Activated CD4-positive, alpha-beta T cell treated with anti-CD3 and anti-CD28 coated beads for 36 hours (primary cell): Measurements from ENCODE around the gene CRISPLD2. TPM values are rescaled to one million over a fixed set of nuclear protein-coding genes. Genes with fewer than 3 reads are reported as not detected.

Experiments
- ATAC-seq: fragments of 200-7000 bp; cut with Tn5 transposase; one replicate; pipeline ENCODE4 v1.10.0; 2021; ENCODE audit warnings: mild to moderate bottlenecking, moderate library complexity
- CTCF ChIA-PET: fragments of 350-600 bp; sonication (Branson Sonifier 250); formaldehyde crosslinking; loops from one replicate; lab custom pipeline; 2021; ENCODE audit warnings: antibody characterized with exemption; lab: Charles Lee
- POLR2A ChIA-PET: fragments of 350-600 bp; sonication (Branson Sonifier 250); formaldehyde crosslinking; loops from one replicate; lab custom pipeline; 2021; ENCODE audit warnings: antibody characterized with exemption, inconsistent platforms; lab: Charles Lee
- DNase-seq: peaks from one replicate; pipeline ENCODE4 v3.0.0-alpha.2; 2020
- H3K27ac Mint-ChIP-seq: one replicate; pipeline ENCODE4 v1.8.0; 2021; ENCODE audit warnings: mixed read lengths
- H3K27me3 Mint-ChIP-seq: one replicate; pipeline ENCODE4 v1.8.0; 2021; ENCODE audit warnings: mixed read lengths
- H3K36me3 Mint-ChIP-seq: one replicate; pipeline ENCODE4 v1.8.0; 2021; ENCODE audit warnings: low read depth, mixed read lengths
- H3K4me1 Mint-ChIP-seq: one replicate; pipeline ENCODE4 v1.8.0; 2021; ENCODE audit warnings: mixed read lengths
- H3K4me3 Mint-ChIP-seq: one replicate; pipeline ENCODE4 v1.8.0; 2021; ENCODE audit warnings: mild to moderate bottlenecking, moderate library complexity, mixed read lengths
- H3K9me3 Mint-ChIP-seq: one replicate; pipeline ENCODE4 v1.8.0; 2021; ENCODE audit warnings: low read depth, mixed read lengths
- intact Hi-C, 2 experiments: fragments of 100-400 bp; cut with DNase I in 1 of 2; cut with micrococcal nuclease in 1 of 2; formaldehyde crosslinking; loops; one replicate each; pipeline versions ENCODE4 v1.14.2 to v1.15.1; 2022 to 2024; cut with DNase I, micrococcal nuclease
- total RNA-seq, 2 experiments: library from RNA; stranded (reverse); gene quantifications; one replicate each; pipeline ENCODE4 v1.2.3, GENCODE V29; 2021

The CRISPLD2 gene
- total RNA-seq, 2 experiments from 2014 or later = 0.05 to 0.11 TPM

DNA sequence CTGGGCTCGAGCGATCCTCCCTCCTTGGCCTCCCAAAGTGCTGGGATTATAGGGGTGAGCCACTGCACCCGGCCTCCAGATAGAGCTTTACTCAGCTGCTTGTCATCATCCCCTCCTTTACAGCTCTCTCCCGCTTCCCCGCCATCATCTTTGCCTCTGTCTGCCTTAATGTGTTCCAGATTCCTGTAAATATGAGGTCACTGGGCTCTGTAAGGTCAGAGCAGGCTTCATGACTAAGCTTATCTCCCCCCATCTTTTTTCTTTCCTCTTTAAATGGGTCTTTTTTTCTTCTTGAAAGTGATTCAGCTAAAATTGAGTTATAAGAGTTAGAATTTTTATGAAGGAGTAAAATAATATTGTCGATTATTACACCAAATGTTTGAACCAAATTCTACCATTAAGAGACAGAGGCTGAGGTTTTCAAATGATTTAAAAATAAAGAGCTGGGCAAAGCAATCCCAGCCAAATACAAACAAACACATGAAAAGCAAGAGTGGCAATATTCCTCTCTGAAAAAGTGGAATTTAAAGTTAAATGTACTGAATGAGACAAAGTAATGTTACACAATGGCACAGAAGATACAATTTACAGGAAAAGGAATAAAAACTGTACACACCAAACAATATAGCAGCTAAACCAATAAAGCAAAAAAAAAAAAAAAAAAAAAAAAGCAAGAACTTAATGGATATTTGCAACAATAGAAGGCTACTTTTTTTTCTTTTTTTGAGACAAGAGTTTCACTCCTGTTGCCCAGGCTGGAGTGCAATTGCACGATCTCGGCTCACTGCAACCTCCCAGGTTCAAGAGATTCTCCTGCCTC lies 62.1 kb downstream of the CRISPLD2 start:
- Mint-ChIP-seq H3K4me3 (no peak overlapping the region), H3K27me3 (peaks cover 2% of the 10 kb centered on the region), H3K4me1 (peaks cover 7% of the 10 kb centered on the region), H3K27ac (no peak overlapping the region), H3K36me3 (no peaks in the 10 kb centered on the region), H3K9me3 (no peaks in the 10 kb centered on the region)
- ATAC-seq (no peak), DNase-seq (no peak)
- intact Hi-C loops = no loop called here
- POLR2A ChIA-PET = no interaction called here
- CTCF ChIA-PET = interaction anchor here (0.8 to 2.4 kb wide), 4 partner anchors 14 to 371 kb away, joined by 3 to 5 read pairs (median 4); no protein-coding TSS in a partner anchor

GRCh38 chr16:84883301-84883700 lies 63.5 kb downstream of the CRISPLD2 start:
- Mint-ChIP-seq H3K4me1 (peaks cover 7% of the 10 kb centered on the region), H3K27ac (no peak overlapping the region), H3K27me3 (peaks cover 2% of the 10 kb centered on the region), H3K9me3 (no peaks in the 10 kb centered on the region), H3K4me3 (no peak overlapping the region), H3K36me3 (no peaks in the 10 kb centered on the region)
- DNase-seq (no peak), ATAC-seq (no peak)
- intact Hi-C loops = no loop called here
- CTCF ChIA-PET = interaction anchor here (0.7 to 1.0 kb wide), 3 partner anchors 18 to 128 kb away, joined by 3 to 6 read pairs (median 4); no protein-coding TSS in a partner anchor
- POLR2A ChIA-PET = no interaction called here

DNA sequence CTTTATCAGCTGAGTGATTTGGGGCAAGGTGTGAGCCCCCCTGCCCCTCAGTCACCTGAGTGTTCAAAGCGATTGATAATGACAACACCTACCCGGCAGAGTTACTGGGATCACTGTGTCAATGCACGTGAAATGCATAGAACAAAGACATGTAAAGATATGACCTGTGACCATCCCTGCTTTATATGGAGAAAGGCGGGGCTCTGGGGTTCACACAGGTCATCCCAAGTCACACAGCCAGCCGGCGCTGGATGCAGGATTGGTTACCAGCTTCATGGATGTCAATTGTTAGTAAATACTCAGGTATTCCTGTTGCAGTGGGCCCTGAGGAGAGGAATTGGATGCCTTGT lies 64.4 kb downstream of the CRISPLD2 start:
- Mint-ChIP-seq H3K4me3 (no peak overlapping the region), H3K27ac (no peak overlapping the region), H3K36me3 (no peaks in the 10 kb centered on the region), H3K9me3 (no peaks in the 10 kb centered on the region), H3K27me3 (peaks cover 2% of the 10 kb centered on the region), H3K4me1 (peaks cover 7% of the 10 kb centered on the region)
- intact Hi-C loops = no loop called here
- ChIA-PET CTCF (interaction anchor here (0.6 to 1.5 kb wide), 2 partner anchors 87 to 135 kb away, joined by 3 read pairs; no protein-coding TSS in a partner anchor), POLR2A (no interaction called here)
- DNase-seq (no peak), ATAC-seq (no peak)

- H3K36me3 Mint-ChIP-seq = no peaks in the 10 kb centered on the region
- intact Hi-C loops = no loop called here
- POLR2A ChIA-PET = no interaction called here
These were observed 65.0 kb downstream of the CRISPLD2 start for GRCh38 chr16:84884596-84885341.

DNA sequence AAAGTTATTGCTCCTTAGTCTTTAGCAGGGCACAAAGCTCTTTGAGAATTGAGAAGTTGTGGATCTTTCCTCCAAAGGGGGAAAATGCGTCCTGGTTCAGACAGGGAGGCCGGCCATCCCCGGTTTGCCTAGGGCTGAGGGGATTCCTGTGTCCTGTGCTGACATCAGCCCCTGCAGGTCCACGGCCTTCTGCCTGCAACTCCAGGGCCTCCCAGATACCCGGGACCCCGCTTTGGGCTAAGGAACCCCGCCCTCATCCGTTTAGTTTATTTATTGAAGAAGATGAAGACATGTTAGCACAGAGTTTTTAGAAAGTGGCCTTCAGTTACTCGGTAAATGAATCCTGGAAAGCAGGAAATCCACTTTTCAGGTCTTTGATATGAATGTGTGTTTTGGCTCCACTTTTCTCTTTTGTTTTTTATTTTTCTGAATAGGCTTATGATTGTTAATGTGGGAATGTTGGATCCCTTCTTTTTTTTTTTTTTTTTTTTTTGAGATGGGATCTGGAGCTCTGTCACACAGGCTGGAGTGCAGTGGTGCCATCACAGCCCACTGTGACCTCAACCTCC lies 65.6 kb downstream of the CRISPLD2 start:
- POLR2A ChIA-PET = no interaction called here
- ATAC-seq (no peak), DNase-seq (no peak)
- peaks cover 7% of the 10 kb centered on the region for H3K4me1 Mint-ChIP-seq
- no peaks in the 10 kb centered on the region for H3K9me3 Mint-ChIP-seq
- CTCF ChIA-PET = interaction anchor here (0.8 to 1.5 kb wide), 2 partner anchors 42 to 86 kb away, joined by 3 to 4 read pairs; no protein-coding TSS in a partner anchor
- intact Hi-C loops = no loop called here
- H3K27me3 Mint-ChIP-seq = peaks cover 2% of the 10 kb centered on the region
- H3K27ac Mint-ChIP-seq = no peak overlapping the region
- no peak overlapping the region for H3K4me3 Mint-ChIP-seq
- H3K36me3 Mint-ChIP-seq = no peaks in the 10 kb centered on the region

More at GRCh38 chr16:84884596-84885341, 65.0 kb downstream of the CRISPLD2 start:
- no peak overlapping the region for H3K27ac Mint-ChIP-seq
- H3K4me3 Mint-ChIP-seq = no peak overlapping the region
- H3K9me3 Mint-ChIP-seq = no peaks in the 10 kb centered on the region
- no peak for ATAC-seq
- H3K27me3 Mint-ChIP-seq = peaks cover 2% of the 10 kb centered on the region
- CTCF ChIA-PET = interaction anchor here (0.6 to 1.5 kb wide), 3 partner anchors 42 to 135 kb away, joined by 3 to 4 read pairs (median 3); no protein-coding TSS in a partner anchor
- peaks cover 7% of the 10 kb centered on the region for H3K4me1 Mint-ChIP-seq
- peak; percentile 12 for DNase-seq

GRCh38 chr16:84886497-84887090 lies 66.8 kb downstream of the CRISPLD2 start:
- no peak for DNase-seq
- H3K27me3 Mint-ChIP-seq = peaks cover 2% of the 10 kb centered on the region
- H3K27ac Mint-ChIP-seq = no peak overlapping the region
- H3K36me3 Mint-ChIP-seq = no peaks in the 10 kb centered on the region
- intact Hi-C loops = no loop called here
- ATAC-seq = no peak
- peaks cover 7% of the 10 kb centered on the region for H3K4me1 Mint-ChIP-seq
- ChIA-PET CTCF (interaction anchor here (0.6 to 0.7 kb wide), 4 partner anchors 9 to 76 kb away, joined by 3 to 5 read pairs (median 4); no protein-coding TSS in a partner anchor), POLR2A (no interaction called here)
- no peaks in the 10 kb centered on the region for H3K9me3 Mint-ChIP-seq
- no peak overlapping the region for H3K4me3 Mint-ChIP-seq

GRCh38 chr16:84887207-84887606 lies 67.4 kb downstream of the CRISPLD2 start:
- Mint-ChIP-seq H3K36me3 (no peaks in the 10 kb centered on the region), H3K4me1 (peaks cover 7% of the 10 kb centered on the region), H3K4me3 (no peak overlapping the region), H3K27me3 (peaks cover 2% of the 10 kb centered on the region), H3K27ac (no peak overlapping the region), H3K9me3 (no peaks in the 10 kb centered on the region)
- no peak for ATAC-seq
- no peak for DNase-seq
- CTCF ChIA-PET = interaction anchor here (0.6 kb wide), 2 partner anchors 68 to 76 kb away, joined by 3 to 5 read pairs; no protein-coding TSS in a partner anchor
- intact Hi-C loops = no loop called here
- POLR2A ChIA-PET = no interaction called here

- H3K9me3 Mint-ChIP-seq = no peaks in the 10 kb centered on the region
- H3K27me3 Mint-ChIP-seq = peaks cover 2% of the 10 kb centered on the region
- H3K4me3 Mint-ChIP-seq = no peak overlapping the region
- intact Hi-C loops = no loop called here
- POLR2A ChIA-PET = no interaction called here
- no peak for DNase-seq
- peaks cover 7% of the 10 kb centered on the region for H3K4me1 Mint-ChIP-seq
- no peaks in the 10 kb centered on the region for H3K36me3 Mint-ChIP-seq
- CTCF ChIA-PET = no interaction called here
- H3K27ac Mint-ChIP-seq = no peak overlapping the region
- ATAC-seq = no peak
These were observed 68.7 kb downstream of the CRISPLD2 start for GRCh38 chr16:84888450-84888849.

- POLR2A ChIA-PET = no interaction called here
- peaks cover 2% of the 10 kb centered on the region for H3K27me3 Mint-ChIP-seq
These were observed 69.3 kb downstream of the CRISPLD2 start for GRCh38 chr16:84889066-84889465.

DNA sequence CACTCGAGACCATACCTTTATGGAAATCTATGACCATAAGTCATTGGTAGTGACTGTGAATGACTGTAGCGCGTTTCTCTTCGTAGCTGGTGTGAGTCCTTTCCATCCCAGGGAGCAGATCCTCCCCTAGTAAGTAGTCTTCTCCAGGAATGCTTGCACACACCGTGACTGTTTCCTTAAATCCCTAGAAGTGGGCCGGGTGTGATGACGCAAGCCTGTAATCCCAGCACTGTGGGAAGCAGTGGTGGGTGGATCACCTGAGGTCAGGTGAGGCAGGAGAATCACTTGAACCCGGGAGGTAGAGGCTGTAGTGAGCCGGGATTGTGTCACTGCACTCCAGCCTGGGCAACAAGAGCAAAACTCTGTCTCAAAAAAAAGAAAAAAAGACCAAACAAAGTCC lies 70.6 kb downstream of the CRISPLD2 start:
- POLR2A ChIA-PET = no interaction called here

More at GRCh38 chr16:84889066-84889465, 69.3 kb downstream of the CRISPLD2 start:
- no peak for ATAC-seq
- Mint-ChIP-seq H3K27ac (no peak overlapping the region), H3K36me3 (no peaks in the 10 kb centered on the region), H3K4me1 (peaks cover 7% of the 10 kb centered on the region), H3K4me3 (no peak overlapping the region), H3K9me3 (no peaks in the 10 kb centered on the region)
- CTCF ChIA-PET = interaction anchor here (1.0 kb wide), 1 partner anchor 9 kb away, joined by 3 read pairs; no protein-coding TSS in a partner anchor
- intact Hi-C loops = no loop called here
- DNase-seq = no peak

More for the DNA sequence above, 70.6 kb downstream of the CRISPLD2 start:
- ATAC-seq (no peak), DNase-seq (no peak)
- peaks cover 2% of the 10 kb centered on the region for H3K27me3 Mint-ChIP-seq
- H3K4me3 Mint-ChIP-seq = no peak overlapping the region
- H3K27ac Mint-ChIP-seq = no peak overlapping the region
- intact Hi-C loops = no loop called here
- CTCF ChIA-PET = interaction anchor here (1.0 kb wide), 2 partner anchors 10 to 959 kb away, joined by 3 read pairs; no protein-coding TSS in a partner anchor
- H3K9me3 Mint-ChIP-seq = no peaks in the 10 kb centered on the region
- H3K36me3 Mint-ChIP-seq = no peaks in the 10 kb centered on the region
- no peaks in the 10 kb centered on the region for H3K4me1 Mint-ChIP-seq
